ENCODE results near the gene QSOX1. TPM values are rescaled to one million over a fixed set of nuclear protein-coding genes. Genes with fewer than 3 reads are reported as not detected.
A peak's percentile ranks its signal among the peaks of the same experiment; 100 is the strongest.

QSOX1 gene
- total and polyA plus RNA-seq, 2 of the 4 experiments (the other 2 are of a cell fraction), result 102 to 791 TPM

DNA sequence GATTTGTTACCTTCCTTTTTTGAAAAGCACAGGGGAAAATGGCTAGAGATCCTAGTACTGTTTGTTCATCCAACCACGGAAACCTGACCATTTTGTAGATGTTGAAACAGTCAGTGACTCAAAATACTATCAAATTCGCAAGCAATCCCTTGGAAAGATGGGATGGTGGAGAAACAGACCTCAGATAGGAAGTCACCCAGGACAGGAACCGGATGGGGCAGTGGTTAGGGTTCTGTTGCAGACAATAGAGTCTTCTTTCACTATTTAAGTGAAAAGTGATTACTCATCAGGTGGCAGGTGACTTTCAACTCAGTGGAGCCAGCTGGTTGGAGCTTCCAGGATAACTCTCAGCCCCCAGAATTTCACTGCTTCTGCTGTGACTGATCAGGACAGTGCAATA lies 92.4 kb downstream of the QSOX1 start:
- Histone ChIP-seq H3K4me2 (ENCODE audit: low read depth, low read length) (no peak overlapping the region), H3K4ac (ENCODE audit: low read depth, low read length) (no peak overlapping the region), H4K5ac (ENCODE audit: low read depth, low read length) (no peak overlapping the region), H3K36me3 (ENCODE audit: control insufficient read depth, insufficient read depth, low read length) (no peaks in the 10 kb centered on the region), H2BK15ac (ENCODE audit: low read depth, low read length) (no peak overlapping the region), H2AFZ (replicated peaks; ENCODE audit: low read length, poor library complexity) (no peak overlapping the region), H3K56ac (ENCODE audit: extremely low read depth, insufficient read depth, low read length) (no peak overlapping the region), H3K4me1 (ENCODE audit: control insufficient read depth, insufficient read depth, low read length) (peaks cover 4% of the 10 kb centered on the region; the same call in 1 of the 2 replicates), H2BK120ac (ENCODE audit: low read depth, low read length) (no peak overlapping the region), H3K27me3 (ENCODE audit: control insufficient read depth, insufficient read depth, low read length) (peaks cover 20% of the 10 kb centered on the region), H4K8ac (ENCODE audit: low read depth in 2 of 2, low read length in 2 of 2) (no peak overlapping the region), H3K9me1 (ENCODE audit: insufficient read depth, low read length) (peaks cover 4% of the 10 kb centered on the region; the same call in 1 of the 2 replicates), H3K4me3 (ENCODE audit: insufficient read depth, low read depth, low read length) (no peak overlapping the region), H3K27ac (ENCODE audit: insufficient read depth, low read length) (no peak overlapping the region), H2BK20ac (ENCODE audit: low read depth, low read length) (no peak overlapping the region), H4K91ac (ENCODE audit: insufficient read depth, low read depth, low read length) (no peak overlapping the region), H2AK5ac (ENCODE audit: low read depth, low read length) (no peak overlapping the region), H3K18ac (ENCODE audit: low read depth, low read length) (no peak overlapping the region), H4K20me1 (ENCODE audit: insufficient read depth, low read length) (no peaks in the 10 kb centered on the region), H3K9me3 (ENCODE audit: control insufficient read depth, insufficient read depth, low read length) (no peaks in the 10 kb centered on the region), H3K23ac (ENCODE audit: low read depth, low read length) (no peak overlapping the region), H2BK5ac (ENCODE audit: low read depth, low read length, poor library complexity, severe bottlenecking) (no peak overlapping the region), H3K14ac (replicated peaks; ENCODE audit: low read depth, low read length) (no peak overlapping the region), H3K79me1 (ENCODE audit: low read depth in 1 of 2, low read length in 2 of 2) (no peaks in the 10 kb centered on the region), H3K9ac (ENCODE audit: low read depth, low read length) (no peak overlapping the region), H2AK9ac (replicated peaks; ENCODE audit: low read depth, low read length, poor library complexity) (no peak overlapping the region)
- TF ChIP-seq CHD1 (IDR thresholded peaks at IDR 0.05; ENCODE audit: low read depth, low read length) (no peak), CEBPB (IDR thresholded peaks at IDR 0.05; ENCODE audit: low read depth, low read length) (no peak), BHLHE40 (IDR thresholded peaks at IDR 0.05; ENCODE audit: low read depth, low read length) (no peak), RAD21 (IDR thresholded peaks at IDR 0.05; ENCODE audit: low read length) (no peak), RFX5 (IDR thresholded peaks at IDR 0.05; ENCODE audit: low read depth, low read length) (no peak), MAZ (IDR thresholded peaks at IDR 0.05; ENCODE audit: borderline replicate concordance, low read depth, low read length) (no peak), FOS (IDR thresholded peaks at IDR 0.05; ENCODE audit: low read depth, low read length) (no peak), NFE2L2 (IDR thresholded peaks at IDR 0.05; ENCODE audit: low read depth, low read length) (no peak), POLR2A (IDR thresholded peaks at IDR 0.05; ENCODE audit: low read depth, low read length) (no peak), MXI1 (IDR thresholded peaks at IDR 0.05; ENCODE audit: borderline replicate concordance, low read depth, low read length) (no peak), RCOR1 (IDR thresholded peaks at IDR 0.05; ENCODE audit: insufficient replicate concordance, low read length) (no peak), SMC3 (IDR thresholded peaks at IDR 0.05; ENCODE audit: low read depth, low read length) (no peak), MAFK (IDR thresholded peaks at IDR 0.05; ENCODE audit: low read depth, low read length) (no peak)
- TF ChIP-seq, protein P1, sequence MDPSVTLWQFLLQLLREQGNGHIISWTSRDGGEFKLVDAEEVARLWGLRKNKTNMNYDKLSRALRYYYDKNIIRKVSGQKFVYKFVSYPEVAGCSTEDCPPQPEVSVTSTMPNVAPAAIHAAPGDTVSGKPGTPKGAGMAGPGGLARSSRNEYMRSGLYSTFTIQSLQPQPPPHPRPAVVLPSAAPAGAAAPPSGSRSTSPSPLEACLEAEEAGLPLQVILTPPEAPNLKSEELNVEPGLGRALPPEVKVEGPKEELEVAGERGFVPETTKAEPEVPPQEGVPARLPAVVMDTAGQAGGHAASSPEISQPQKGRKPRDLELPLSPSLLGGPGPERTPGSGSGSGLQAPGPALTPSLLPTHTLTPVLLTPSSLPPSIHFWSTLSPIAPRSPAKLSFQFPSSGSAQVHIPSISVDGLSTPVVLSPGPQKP (IDR thresholded peaks at IDR 0.05; ENCODE audit: borderline replicate concordance, low read depth, low read length), result no peak
- TF ChIP-seq, protein P2, sequence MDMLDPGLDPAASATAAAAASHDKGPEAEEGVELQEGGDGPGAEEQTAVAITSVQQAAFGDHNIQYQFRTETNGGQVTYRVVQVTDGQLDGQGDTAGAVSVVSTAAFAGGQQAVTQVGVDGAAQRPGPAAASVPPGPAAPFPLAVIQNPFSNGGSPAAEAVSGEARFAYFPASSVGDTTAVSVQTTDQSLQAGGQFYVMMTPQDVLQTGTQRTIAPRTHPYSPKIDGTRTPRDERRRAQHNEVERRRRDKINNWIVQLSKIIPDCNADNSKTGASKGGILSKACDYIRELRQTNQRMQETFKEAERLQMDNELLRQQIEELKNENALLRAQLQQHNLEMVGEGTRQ (IDR thresholded peaks at IDR 0.05; ENCODE audit: low read depth, low read length), result no peak
- TF ChIP-seq, protein P3, sequence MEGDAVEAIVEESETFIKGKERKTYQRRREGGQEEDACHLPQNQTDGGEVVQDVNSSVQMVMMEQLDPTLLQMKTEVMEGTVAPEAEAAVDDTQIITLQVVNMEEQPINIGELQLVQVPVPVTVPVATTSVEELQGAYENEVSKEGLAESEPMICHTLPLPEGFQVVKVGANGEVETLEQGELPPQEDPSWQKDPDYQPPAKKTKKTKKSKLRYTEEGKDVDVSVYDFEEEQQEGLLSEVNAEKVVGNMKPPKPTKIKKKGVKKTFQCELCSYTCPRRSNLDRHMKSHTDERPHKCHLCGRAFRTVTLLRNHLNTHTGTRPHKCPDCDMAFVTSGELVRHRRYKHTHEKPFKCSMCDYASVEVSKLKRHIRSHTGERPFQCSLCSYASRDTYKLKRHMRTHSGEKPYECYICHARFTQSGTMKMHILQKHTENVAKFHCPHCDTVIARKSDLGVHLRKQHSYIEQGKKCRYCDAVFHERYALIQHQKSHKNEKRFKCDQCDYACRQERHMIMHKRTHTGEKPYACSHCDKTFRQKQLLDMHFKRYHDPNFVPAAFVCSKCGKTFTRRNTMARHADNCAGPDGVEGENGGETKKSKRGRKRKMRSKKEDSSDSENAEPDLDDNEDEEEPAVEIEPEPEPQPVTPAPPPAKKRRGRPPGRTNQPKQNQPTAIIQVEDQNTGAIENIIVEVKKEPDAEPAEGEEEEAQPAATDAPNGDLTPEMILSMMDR (conservative IDR thresholded peaks at IDR 0.05; ENCODE audit: low read depth, low read length), result no peak
- ATAC-seq (ENCODE audit: low read depth), result no peak
- intact Hi-C loops (cut with micrococcal nuclease) (no loop called here), in situ Hi-C loops (cut with MboI; ENCODE audit: low sequenced_read_pairs) (no loop called here), dilution Hi-C loops (cut with HindIII; ENCODE audit: low sequenced_read_pairs, unreplicated experiment) (no loop called here)
- DNase-seq, result peak; percentile 37
- POLR2A ChIA-PET (ENCODE audit: unreplicated experiment), result no interaction called here
- CTCF ChIA-PET, result no interaction called here
- no TSS peak for BruUV-seq (replicated peaks)
- no CpG with 5 or more reads among the region's 3 CpGs for WGBS, 2 experiments (ENCODE audit: extremely low coverage in 2 of 2, insufficient read length in 1 of 2)
